Muscle of leg (tissue), 11 donors: Measurements from ENCODE around the gene PPCS. TPM values are rescaled to one million over a fixed set of nuclear protein-coding genes. Genes with fewer than 3 reads are reported as not detected.
A peak's percentile ranks its signal among the peaks of the same experiment; 100 is the strongest.
"Not testable (repeated sequence)": the region's sequence is repeated elsewhere in the genome, so short reads cannot be mapped to it uniquely, and the experiment has no call there.

ENCODE experiments used
- DNase-seq: peaks from one replicate; pipeline ENCODE4 v3.0.0; 2013
- H3K27ac ChIP-seq: one replicate; pipeline ENCODE4 v1.5.1; 2013; ENCODE audit warnings: mild to moderate bottlenecking, low read length, control low read depth
- H3K27me3 ChIP-seq: one replicate; pipeline ENCODE4 v1.6.1; 2013; ENCODE audit warnings: low read length; ENCODE audit not compliant: control insufficient read depth, insufficient read depth
- H3K36me3 ChIP-seq: one replicate; pipeline ENCODE4 v1.6.1; 2013; ENCODE audit warnings: low read length; ENCODE audit not compliant: control insufficient read depth, insufficient read depth
- H3K4me1 ChIP-seq: one replicate; pipeline ENCODE4 v1.6.1; 2013; ENCODE audit warnings: low read length; ENCODE audit not compliant: control insufficient read depth, insufficient read depth
- H3K4me3 ChIP-seq: one replicate; pipeline ENCODE4 v1.5.1; 2013; ENCODE audit warnings: low read length, control low read depth
- H3K9me3 ChIP-seq: replicated peaks from 2 replicates; pipeline ENCODE4 v1.6.1; 2013; ENCODE audit warnings: low read depth, low read length; ENCODE audit not compliant: control insufficient read depth
- WGBS: methylation state at CpG from one replicate; pipeline ENCODE4 v1.1.5; 2013; ENCODE audit warnings: missing lambda C conversion rate; ENCODE audit not compliant: insufficient coverage; 5-methylcytosine and 5-hydroxymethylcytosine counted together
- polyA plus RNA-seq, 8 donors: library from polyadenylated mRNA; unstranded; fragments of 120-200 nt; gene quantifications; one replicate each; pipeline versions ENCODE4 v1.2.1 to v1.2.3, GENCODE V29; 2013; ENCODE audit warnings: inconsistent platforms in 1 of 8, low replicate concordance in 1 of 8; ENCODE audit not compliant: insufficient read length in 8 of 8, insufficient read depth in 1 of 8
- total RNA-seq: library from RNA; stranded (reverse); fragments of 120-200 nt; gene quantifications from one replicate; pipeline ENCODE4 v1.2.4, GENCODE V29; 2013

PPCS gene
- total and polyA plus RNA-seq, 9 donors = 35.1 to 41.0 (median 39.5) TPM

DNA sequence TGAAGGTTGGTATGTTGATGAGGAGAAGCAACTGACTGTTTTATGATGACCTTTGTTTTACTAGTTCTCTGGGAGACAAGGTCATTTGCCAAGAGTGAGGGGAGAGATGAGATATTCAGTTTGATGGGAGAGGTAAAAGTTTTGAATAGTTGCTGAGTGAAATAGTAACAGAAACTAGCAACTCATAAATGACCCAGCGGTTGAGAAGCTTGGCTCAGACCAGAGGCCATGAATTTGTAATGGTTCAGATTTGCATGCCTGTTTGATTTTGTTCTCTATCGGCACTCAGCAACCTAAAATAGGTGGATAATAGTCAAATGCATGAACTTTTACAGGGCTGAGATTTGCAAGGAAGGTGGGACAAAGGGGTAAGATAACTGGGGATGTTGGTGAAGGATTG is 13.4 kb downstream of the PPCS start:
- no peaks in the 10 kb centered on the region for H3K4me1 ChIP-seq
- no peaks in the 10 kb centered on the region for H3K27me3 ChIP-seq
- H3K27ac ChIP-seq = no peak overlapping the region
- 85% methylated on average over 2 of the region's 2 CpGs for WGBS
- no peak overlapping the region for H3K4me3 ChIP-seq
- H3K36me3 ChIP-seq = no peaks in the 10 kb centered on the region
- no peaks in the 10 kb centered on the region for H3K9me3 ChIP-seq
- DNase-seq = no peak

DNA sequence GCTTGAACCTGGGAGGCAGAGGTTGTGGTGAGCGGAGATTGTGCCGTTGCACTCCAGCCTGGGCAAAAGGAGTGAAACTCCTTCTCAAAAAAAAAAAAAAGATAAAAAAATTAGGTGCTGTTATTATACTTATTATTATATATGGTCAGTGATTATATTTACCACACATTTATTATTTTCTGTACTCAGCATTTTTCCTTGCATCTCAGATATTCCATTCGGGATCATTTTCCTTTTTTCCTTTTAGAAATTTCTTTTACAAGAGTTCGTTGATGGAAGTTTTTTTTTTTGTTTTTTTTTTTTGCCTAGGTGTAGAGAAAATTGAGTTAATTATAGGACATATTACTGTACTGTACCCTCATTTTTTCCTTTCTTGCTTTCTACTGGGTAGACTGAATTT is 20.3 kb downstream of the PPCS start:
- WGBS = no CpG with 5 or more reads among the region's 4 CpGs
- DNase-seq = no peak
- Histone ChIP-seq H3K27ac (no peak overlapping the region), H3K4me3 (no peak overlapping the region), H3K36me3 (no peaks in the 10 kb centered on the region), H3K9me3 (no peaks in the 10 kb centered on the region), H3K27me3 (no peaks in the 10 kb centered on the region), H3K4me1 (no peaks in the 10 kb centered on the region)

DNA sequence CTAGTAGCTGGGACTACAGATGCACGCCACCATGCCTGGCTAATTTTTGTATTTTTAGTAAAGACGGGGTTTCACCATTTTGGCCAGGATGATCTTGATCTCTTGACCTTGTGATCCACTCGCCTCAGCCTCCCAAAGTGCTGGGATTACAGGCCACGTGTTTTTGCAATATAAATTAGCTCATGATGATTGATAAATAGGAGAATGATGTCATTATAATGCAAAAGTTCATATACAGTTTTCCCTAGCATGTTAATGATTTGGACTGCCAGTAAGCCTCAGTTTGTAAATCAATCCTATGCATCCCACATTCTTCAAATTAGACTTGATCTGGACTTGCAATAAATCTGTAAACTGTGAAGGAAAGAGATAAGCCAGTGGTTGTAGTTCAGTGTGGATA is 21.0 kb downstream of the PPCS start:
- 100% methylated on average over 1 of the region's 4 CpGs for WGBS
- not testable (repeated sequence) for DNase-seq, H3K9me3 ChIP-seq, H3K27ac ChIP-seq, H3K4me3 ChIP-seq, H3K4me1 ChIP-seq, H3K36me3 ChIP-seq, H3K27me3 ChIP-seq

DNA sequence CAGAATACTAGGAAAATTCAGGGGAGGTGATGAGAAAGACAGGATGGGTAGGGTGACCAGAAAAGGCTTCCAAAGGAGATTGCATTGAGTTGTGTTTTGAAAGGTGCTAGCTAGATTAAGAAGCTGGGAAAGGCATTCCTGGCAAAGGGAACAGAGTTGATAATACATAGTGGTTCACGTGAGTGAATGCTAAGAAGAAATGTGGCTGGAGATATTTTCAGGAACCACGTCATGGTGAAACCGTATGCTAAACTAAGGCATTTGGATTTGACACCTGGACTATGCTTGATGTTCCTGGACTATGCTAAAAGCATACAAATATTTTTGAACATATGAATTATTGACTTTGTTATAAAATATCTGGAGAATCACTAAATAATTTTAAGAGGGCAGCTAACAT is 21.4 kb downstream of the PPCS start:
- Histone ChIP-seq H3K27me3 (no peaks in the 10 kb centered on the region), H3K36me3 (no peaks in the 10 kb centered on the region), H3K4me3 (no peak overlapping the region), H3K27ac (no peak overlapping the region), H3K4me1 (no peaks in the 10 kb centered on the region), H3K9me3 (no peaks in the 10 kb centered on the region)
- DNase-seq = no peak
- 100% methylated on average over 1 of the region's 3 CpGs for WGBS

DNA sequence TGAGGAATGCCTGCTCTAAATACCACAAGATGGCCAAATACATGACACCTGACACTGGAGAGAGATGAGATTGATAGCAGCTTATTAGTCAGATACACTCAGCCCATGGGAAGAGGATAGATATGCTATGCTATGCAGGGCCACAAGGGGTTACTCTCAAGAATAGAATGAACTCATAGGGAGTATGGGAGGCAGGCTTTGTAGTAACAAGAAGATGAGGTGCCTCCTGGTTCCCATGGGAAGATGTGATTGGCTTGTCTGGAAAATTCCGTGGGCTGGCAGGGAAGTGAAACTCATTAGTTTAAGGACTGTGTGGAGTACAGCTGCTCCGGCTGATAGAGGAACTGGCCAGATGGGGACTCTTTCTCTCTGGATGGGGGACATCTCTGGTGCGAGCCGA is 23.3 kb downstream of the PPCS start:
- Histone ChIP-seq H3K27me3 (no peaks in the 10 kb centered on the region), H3K4me3 (no peak overlapping the region), H3K4me1 (no peaks in the 10 kb centered on the region), H3K36me3 (no peaks in the 10 kb centered on the region), H3K9me3 (no peaks in the 10 kb centered on the region), H3K27ac (no peak overlapping the region)
- 6% methylated on average over 2 of the region's 4 CpGs for WGBS
- peak; percentile 26 for DNase-seq

DNA sequence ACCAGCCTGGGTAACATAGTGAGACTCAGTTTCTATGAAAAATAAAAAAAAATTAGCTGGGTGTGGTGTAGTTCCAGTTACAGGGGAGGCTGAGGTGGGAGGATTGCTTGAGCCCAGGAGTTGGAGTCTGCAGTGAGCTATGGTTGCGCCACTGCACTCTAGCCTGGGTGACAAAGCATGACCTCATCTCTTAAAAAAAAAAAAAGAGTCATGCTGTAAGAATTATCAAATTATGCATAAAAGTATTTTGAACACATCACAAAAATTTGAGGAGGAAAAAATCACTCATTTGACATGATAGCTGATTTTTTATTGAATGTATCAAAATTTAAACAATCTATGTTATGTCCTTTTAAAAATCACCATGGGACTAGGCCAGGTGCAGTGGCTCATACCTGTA is 24.6 kb downstream of the PPCS start:
- Histone ChIP-seq H3K9me3 (no peaks in the 10 kb centered on the region), H3K27me3 (no peaks in the 10 kb centered on the region), H3K4me3 (no peak overlapping the region), H3K4me1 (no peaks in the 10 kb centered on the region), H3K36me3 (no peaks in the 10 kb centered on the region), H3K27ac (no peak overlapping the region)
- no CpG with 5 or more reads among the region's 1 CpG for WGBS
- DNase-seq = no peak

DNA sequence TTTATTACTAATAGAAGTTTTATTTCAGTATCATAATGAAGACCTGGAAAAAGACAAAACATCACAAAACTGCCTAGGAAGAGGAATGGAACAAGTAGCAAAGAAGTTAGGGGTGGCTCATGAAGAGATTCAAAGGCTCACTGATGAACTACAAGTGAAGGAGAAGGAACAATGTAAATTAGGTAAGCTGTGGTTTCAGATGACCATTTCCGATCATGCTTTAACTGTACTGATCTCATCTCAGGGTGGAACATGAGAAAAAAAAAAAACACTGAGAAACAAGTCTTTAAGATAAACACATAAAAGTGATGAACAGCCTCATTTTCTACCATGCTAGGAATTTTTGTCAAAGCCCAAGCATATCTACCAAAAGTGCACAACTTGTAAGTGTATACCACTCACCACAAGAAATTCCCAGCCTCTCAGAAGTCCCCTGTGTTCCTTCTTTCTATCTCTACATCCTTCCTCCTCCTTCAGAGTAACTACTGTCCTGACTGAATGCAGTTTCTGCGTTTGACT is 26.4 kb downstream of the PPCS start:
- DNase-seq = no peak
- no peaks in the 10 kb centered on the region for H3K36me3 ChIP-seq
- no peak overlapping the region for H3K4me3 ChIP-seq
- H3K27me3 ChIP-seq = no peaks in the 10 kb centered on the region
- no peak overlapping the region for H3K27ac ChIP-seq
- H3K4me1 ChIP-seq = no peaks in the 10 kb centered on the region
- no CpG with 5 or more reads among the region's 2 CpGs for WGBS
- no peaks in the 10 kb centered on the region for H3K9me3 ChIP-seq

DNA sequence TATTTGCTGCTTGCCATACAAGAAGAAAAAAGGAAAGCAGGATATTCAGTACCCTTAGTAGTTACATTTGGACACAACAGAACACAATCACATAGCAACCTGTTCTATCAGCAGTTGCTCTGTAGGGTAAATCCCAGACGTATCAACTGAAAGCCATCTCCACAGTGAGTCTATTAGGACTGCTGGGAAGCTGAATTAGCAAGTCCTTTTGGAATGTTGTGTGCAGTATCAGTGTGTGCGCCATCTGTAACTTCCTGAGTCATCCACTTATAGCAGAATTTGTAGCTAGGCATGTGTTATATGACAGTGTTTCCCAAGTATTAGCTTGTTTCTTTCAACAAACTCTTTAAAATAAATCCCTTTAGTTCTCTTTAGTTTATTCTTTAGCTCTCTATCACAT is 28.0 kb downstream of the PPCS start:
- WGBS = no CpG with 5 or more reads among the region's 2 CpGs

DNA sequence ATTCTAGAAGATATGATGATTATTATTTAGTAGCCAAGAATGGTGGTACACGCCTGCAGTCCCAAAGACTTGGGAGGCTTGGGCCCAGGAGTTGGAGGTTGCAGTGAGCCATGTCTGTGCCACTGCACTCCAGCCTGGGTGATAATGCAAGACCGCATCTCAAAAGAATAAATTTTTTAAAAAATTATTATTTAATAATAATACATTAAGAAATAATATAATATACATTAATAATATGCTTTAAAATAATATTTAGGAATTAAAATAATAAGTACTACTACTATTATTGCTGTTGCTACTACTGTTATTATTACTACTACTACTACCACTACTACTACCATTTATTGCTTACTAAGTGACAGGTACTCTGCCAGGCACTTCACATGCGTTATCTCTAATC is 33.9 kb downstream of the PPCS start:
- H3K9me3 ChIP-seq = no peaks in the 10 kb centered on the region
- DNase-seq = no peak
- WGBS = no CpG with 5 or more reads among the region's 3 CpGs
- no peak overlapping the region for H3K4me3 ChIP-seq
- H3K36me3 ChIP-seq = no peaks in the 10 kb centered on the region
- no peak overlapping the region for H3K27ac ChIP-seq
- H3K4me1 ChIP-seq = no peaks in the 10 kb centered on the region
- H3K27me3 ChIP-seq = no peaks in the 10 kb centered on the region

More for the DNA sequence above, 28.0 kb downstream of the PPCS start:
- peak; percentile 30 for DNase-seq
- no peaks in the 10 kb centered on the region for H3K9me3 ChIP-seq
- no peaks in the 10 kb centered on the region for H3K36me3 ChIP-seq
- H3K4me3 ChIP-seq = no peak overlapping the region
- H3K4me1 ChIP-seq = no peaks in the 10 kb centered on the region
- H3K27me3 ChIP-seq = no peaks in the 10 kb centered on the region
- no peak overlapping the region for H3K27ac ChIP-seq

DNA sequence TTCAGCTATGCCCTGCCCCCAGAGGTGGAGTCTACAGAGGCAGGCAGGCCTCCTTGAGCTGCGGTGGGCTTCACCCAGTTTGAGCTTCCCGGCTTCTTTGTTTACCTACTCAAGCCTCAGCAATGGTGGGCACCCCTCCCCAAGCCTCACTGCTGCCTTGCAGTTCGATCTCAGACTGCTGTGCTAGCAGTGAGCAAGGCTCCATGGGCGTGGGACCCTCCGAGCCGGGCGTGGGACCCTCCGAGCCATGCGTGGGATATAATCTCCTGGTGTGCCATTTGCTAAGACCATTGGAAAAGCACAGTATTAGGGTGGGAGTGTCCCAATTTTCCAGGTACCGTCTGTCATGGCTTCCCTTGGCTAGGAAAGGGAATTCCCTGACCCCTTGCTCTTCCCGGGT is 45.7 kb downstream of the PPCS start:
- 90% methylated on average over 9 of the region's 11 CpGs for WGBS
- not testable (repeated sequence) for H3K27ac ChIP-seq, DNase-seq

DNA sequence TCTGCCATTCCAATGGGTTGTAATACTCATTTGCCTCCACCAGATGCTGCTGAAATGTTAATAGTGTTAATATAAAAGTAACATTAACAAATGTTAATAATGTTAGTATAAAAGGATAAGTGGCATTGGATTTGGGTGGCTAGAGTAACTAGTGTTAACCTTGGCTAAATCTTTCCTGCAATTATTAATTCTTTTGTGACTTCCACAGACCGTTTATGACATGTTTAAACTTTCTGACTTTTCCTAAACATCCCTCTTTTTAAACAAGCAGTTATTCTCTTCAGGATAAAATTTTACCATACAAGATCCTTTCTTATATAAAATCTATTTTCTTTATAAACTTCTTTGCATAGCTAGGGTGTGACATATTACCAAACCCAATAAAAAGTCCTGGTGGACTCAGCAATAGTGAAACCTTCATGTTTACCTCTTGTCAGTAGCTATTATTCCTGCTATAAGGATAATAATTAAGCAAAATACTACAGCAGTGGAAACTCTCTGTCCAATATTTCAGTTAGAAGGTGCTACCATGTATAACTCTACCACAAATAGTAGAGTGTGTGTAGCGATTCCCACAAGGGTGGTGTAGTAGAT is 48.3 kb downstream of the PPCS start:
- peaks cover 40% of the 10 kb centered on the region for H3K9me3 ChIP-seq

More for the DNA sequence above, 45.7 kb downstream of the PPCS start:
- H3K36me3 ChIP-seq, H3K4me3 ChIP-seq, H3K27me3 ChIP-seq, H3K4me1 ChIP-seq: not testable (repeated sequence)
- H3K9me3 ChIP-seq = peaks cover 26% of the 10 kb centered on the region

More for the DNA sequence above, 48.3 kb downstream of the PPCS start:
- no peak for DNase-seq
- Histone ChIP-seq H3K4me3 (no peak overlapping the region), H3K27ac (no peak overlapping the region), H3K4me1 (no peaks in the 10 kb centered on the region), H3K27me3 (no peaks in the 10 kb centered on the region), H3K36me3 (no peaks in the 10 kb centered on the region)
- WGBS = no CpG with 5 or more reads among the region's 2 CpGs
